Brain microvascular endothelial cell (primary cell): ENCODE data around the gene TBC1D4.

Experiments used
- DNase-seq: peaks from one replicate; pipeline ENCODE4 v3.0.0-alpha.2; 2020
- H3K27ac ChIP-seq: fragments of 250-450 bp; sonication (Bioruptor Pico); 2 replicates; pipeline ENCODE4 v1.5.1; 2020; ENCODE audit warnings: mild to moderate bottlenecking, moderate library complexity
- H3K27me3 ChIP-seq: fragments of 250-450 bp; sonication (Bioruptor Pico); replicated peaks from 2 replicates; pipeline ENCODE4 v1.5.1; 2020; ENCODE audit warnings: mild to moderate bottlenecking
- H3K36me3 ChIP-seq: fragments of 250-450 bp; sonication (Bioruptor Pico); replicated peaks from 2 replicates; pipeline ENCODE4 v1.5.1; 2020; ENCODE audit warnings: mild to moderate bottlenecking
- H3K4me3 ChIP-seq: 2 replicates; pipeline ENCODE4 v1.5.1; 2011; ENCODE audit warnings: low read depth, mild to moderate bottlenecking, control low read depth, low read length, moderate library complexity
- in situ Hi-C: cut with HindIII; loops from 2 replicates; pipeline ENCODE4 v1.10.0; 2017; ENCODE audit warnings: low sequenced_read_pairs, low pct_ligation_motif_present
- TF ChIP-seq, protein P1 (sequence below): IDR thresholded peaks from 2 replicates; pipeline ENCODE4 v1.5.1; 2011; ENCODE audit warnings: low read depth, mild to moderate bottlenecking, moderate library complexity, low read length, control low read depth, inconsistent platforms; ENCODE audit errors: missing control alignments

Gene TBC1D4

DNA sequence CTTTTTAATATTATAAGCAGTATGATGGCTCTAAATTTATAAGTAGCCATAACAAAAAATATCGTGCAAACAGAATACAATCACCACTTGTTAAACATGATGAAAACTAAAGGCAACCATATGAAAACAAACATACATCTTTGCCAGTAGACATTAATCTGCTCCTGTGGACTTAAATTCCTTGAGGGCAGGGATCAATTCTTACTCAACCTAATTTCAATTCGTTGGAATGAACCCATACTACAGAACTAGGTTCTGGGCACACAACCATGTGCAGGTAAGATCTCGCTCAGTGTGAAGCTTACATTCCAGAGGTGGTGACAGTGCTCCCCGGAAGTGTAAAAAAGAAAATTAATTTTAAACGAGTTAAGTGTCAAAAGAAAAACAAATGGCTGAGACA lies 13.4 kb downstream of the TBC1D4 start:
- H3K36me3 ChIP-seq = no peaks in the 10 kb centered on the region
- no peaks in the 10 kb centered on the region for H3K27me3 ChIP-seq
- no peak for DNase-seq
- no peak overlapping the region for H3K4me3 ChIP-seq
- no peak overlapping the region for H3K27ac ChIP-seq
- TF ChIP-seq, protein P1, sequence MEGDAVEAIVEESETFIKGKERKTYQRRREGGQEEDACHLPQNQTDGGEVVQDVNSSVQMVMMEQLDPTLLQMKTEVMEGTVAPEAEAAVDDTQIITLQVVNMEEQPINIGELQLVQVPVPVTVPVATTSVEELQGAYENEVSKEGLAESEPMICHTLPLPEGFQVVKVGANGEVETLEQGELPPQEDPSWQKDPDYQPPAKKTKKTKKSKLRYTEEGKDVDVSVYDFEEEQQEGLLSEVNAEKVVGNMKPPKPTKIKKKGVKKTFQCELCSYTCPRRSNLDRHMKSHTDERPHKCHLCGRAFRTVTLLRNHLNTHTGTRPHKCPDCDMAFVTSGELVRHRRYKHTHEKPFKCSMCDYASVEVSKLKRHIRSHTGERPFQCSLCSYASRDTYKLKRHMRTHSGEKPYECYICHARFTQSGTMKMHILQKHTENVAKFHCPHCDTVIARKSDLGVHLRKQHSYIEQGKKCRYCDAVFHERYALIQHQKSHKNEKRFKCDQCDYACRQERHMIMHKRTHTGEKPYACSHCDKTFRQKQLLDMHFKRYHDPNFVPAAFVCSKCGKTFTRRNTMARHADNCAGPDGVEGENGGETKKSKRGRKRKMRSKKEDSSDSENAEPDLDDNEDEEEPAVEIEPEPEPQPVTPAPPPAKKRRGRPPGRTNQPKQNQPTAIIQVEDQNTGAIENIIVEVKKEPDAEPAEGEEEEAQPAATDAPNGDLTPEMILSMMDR = no peak
- in situ Hi-C loops = no loop called here

DNA sequence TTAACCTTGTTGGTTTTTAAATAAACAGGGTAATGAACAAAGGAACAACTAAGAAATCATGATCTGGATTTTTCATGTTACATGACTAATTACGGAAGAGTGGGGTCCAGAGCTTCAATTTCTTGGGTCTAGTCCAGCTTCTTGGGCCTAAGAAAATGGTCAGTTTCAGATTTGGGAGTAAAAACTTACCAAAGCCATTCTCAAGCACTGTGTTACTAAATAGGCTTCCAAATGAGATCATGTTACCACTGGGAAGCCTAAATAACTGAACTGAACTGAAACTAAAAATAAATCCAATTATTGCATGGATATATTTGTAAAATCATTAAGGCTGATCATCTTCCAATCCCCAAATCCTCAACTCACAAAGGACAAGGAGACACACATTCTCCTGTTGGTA lies 13.9 kb downstream of the TBC1D4 start:
- in situ Hi-C loops = no loop called here
- no peak overlapping the region for H3K27ac ChIP-seq
- H3K36me3 ChIP-seq = no peaks in the 10 kb centered on the region

DNA sequence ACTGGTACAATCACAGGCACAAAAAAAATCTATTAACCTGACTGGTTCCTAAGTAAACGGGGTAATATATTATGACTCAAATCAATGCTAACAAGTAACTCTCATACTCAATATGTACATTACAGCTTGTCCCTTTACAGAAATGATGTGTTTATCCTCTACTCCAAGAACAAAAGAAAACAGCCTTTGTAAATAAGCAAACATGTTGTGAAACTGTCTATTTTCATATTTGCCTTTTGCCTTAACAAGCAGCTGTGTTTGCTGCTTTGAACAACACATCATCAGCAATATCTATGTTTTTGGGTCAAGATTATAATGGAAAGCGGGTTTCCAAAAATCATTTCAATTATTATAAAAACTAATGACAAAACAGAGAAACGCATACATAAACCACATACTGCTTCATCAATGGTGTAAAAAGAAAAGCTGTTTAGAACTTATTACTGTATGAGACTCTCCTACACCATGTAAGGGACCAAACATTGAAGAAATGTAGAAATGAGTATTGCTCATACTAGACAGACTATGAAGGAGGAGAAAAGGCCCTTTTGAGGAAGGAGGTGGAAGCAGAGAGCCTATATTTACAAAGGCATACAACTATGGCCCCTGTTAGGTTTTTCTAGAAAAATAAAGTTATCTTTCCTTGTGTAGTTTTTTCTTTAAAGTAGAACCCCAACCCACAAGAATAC lies 14.8 kb downstream of the TBC1D4 start:
- H3K27me3 ChIP-seq = no peaks in the 10 kb centered on the region
- TF ChIP-seq, protein P1 = no peak

More for the DNA sequence above, 13.9 kb downstream of the TBC1D4 start:
- H3K4me3 ChIP-seq = no peak overlapping the region
- no peak for DNase-seq
- TF ChIP-seq, protein P1 = no peak
- no peaks in the 10 kb centered on the region for H3K27me3 ChIP-seq

DNA sequence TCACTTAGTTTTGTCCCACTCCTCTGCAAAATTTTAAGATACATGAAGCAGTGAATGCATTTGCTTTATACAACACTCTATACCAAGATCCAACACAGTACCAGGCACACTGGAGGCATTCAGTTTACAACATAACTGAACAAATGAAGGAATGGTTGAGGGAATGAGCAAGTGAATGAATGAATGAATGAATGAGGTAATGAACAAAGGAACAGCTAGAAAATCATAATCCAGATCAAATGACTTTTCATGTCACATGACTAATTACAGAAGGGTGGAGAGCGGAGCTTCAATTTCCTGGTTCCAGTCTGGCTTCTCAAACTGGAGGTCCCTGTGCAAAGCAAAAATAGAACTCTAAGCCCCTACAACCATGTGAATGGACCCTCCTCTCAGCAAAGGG lies 16.7 kb downstream of the TBC1D4 start:
- TF ChIP-seq, protein P1 = no peak
- in situ Hi-C loops = no loop called here

More for the DNA sequence above, 14.8 kb downstream of the TBC1D4 start:
- in situ Hi-C loops = no loop called here
- Histone ChIP-seq H3K27ac (no peak overlapping the region), H3K4me3 (no peak overlapping the region), H3K36me3 (no peaks in the 10 kb centered on the region)
- DNase-seq = no peak

DNA sequence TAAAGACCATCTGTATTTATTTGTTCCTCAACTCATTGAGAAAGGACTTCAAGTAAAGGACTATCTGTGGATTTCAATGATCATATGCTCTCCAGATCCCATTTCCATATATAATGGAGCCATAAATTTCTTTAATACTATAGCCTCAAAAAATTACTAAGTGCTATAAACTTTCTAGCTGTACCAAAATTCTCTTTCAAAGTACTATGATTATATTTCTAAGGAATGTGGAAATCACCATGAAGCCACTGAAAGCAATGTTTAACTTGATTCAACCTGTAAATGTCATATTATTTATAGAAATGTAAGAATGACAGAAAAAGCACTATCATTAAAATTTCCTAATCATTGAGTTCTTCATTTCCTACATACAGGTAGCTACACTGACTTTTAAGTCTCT lies 20.7 kb downstream of the TBC1D4 start:
- no peak for DNase-seq
- Histone ChIP-seq H3K4me3 (no peak overlapping the region), H3K27ac (no peak overlapping the region), H3K27me3 (no peaks in the 10 kb centered on the region), H3K36me3 (no peaks in the 10 kb centered on the region)
- TF ChIP-seq, protein P1 = no peak
- in situ Hi-C loops = no loop called here

More for the DNA sequence above, 16.7 kb downstream of the TBC1D4 start:
- no peak for DNase-seq
- no peak overlapping the region for H3K4me3 ChIP-seq
- no peaks in the 10 kb centered on the region for H3K36me3 ChIP-seq
- no peaks in the 10 kb centered on the region for H3K27me3 ChIP-seq
- H3K27ac ChIP-seq = no peak overlapping the region

DNA sequence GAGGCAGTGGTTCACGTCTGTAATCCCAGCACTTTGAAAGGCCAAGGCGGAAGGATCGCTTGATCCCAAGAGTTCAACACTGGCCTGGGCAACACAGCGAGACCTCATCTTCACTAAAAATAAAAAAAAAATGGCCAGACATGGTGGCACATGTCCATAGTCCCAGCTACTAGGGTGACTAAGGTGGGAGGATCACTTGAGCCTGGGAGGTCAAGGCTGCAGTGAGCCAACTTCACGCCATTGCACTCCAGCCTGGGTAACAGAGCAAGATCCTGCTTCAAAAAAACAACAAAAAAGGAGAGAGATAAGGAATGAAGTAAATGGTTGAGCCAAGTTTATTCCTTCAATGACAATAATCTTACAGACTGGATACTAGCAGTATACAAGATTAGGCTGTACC lies 21.3 kb downstream of the TBC1D4 start:
- Histone ChIP-seq H3K4me3 (no peak overlapping the region), H3K27ac (no peak overlapping the region), H3K36me3 (no peaks in the 10 kb centered on the region), H3K27me3 (no peaks in the 10 kb centered on the region)
- TF ChIP-seq, protein P1 = no peak
- DNase-seq = no peak
- in situ Hi-C loops = no loop called here
